GM13976 (cell line): ENCODE measurements around the gene DCBLD1.

ENCODE experiments used
- DNase-seq: peaks from one replicate; pipeline ENCODE4 v3.0.0; 2012; ENCODE audit warnings: low spot score
- CTCF ChIP-seq: IDR thresholded peaks from 2 replicates; pipeline ENCODE4 v1.5.1; 2012; ENCODE audit warnings: borderline replicate concordance, mild to moderate bottlenecking; ENCODE audit not compliant: insufficient read depth; ENCODE audit errors: extremely low read depth, missing control alignments, control extremely low read depth
- in situ Hi-C: fragments of 300-500 bp; cut with MboI; formaldehyde crosslinking; loops from one replicate; pipeline ENCODE4 v1.12.0; 2022; ENCODE audit warnings: low sequenced_read_pairs, mixed read lengths, inconsistent platforms; ENCODE audit not compliant: unreplicated experiment

DCBLD1 gene

GRCh38 chr6:117573006-117573680 lies 90.7 kb downstream of the DCBLD1 start:
- in situ Hi-C loops: no loop called here

GRCh38 chr6:117574198-117574597 lies 91.7 kb downstream of the DCBLD1 start:
- no peak for TF ChIP-seq CTCF
- DNase-seq: no peak
- in situ Hi-C loops: no loop called here

More at GRCh38 chr6:117573006-117573680, 90.7 kb downstream of the DCBLD1 start:
- TF ChIP-seq CTCF: no peak
- no peak for DNase-seq

- in situ Hi-C loops: no loop called here
- no peak for TF ChIP-seq CTCF
- DNase-seq: no peak
These were observed 103.2 kb downstream of the DCBLD1 start for GRCh38 chr6:117585647-117586046.

GRCh38 chr6:117590447-117590846 lies 108.0 kb downstream of the DCBLD1 start:
- no peak for DNase-seq
- no peak for TF ChIP-seq CTCF
- in situ Hi-C loops: no loop called here

- in situ Hi-C loops: no loop called here
- TF ChIP-seq CTCF: no peak
- DNase-seq: no peak
These were observed 108.9 kb downstream of the DCBLD1 start for GRCh38 chr6:117591405-117591804.

- in situ Hi-C loops: no loop called here
- TF ChIP-seq CTCF: no peak
- DNase-seq: no peak
These were observed 110.7 kb downstream of the DCBLD1 start for GRCh38 chr6:117592983-117593759.
